B cell (primary cell): Measurements from ENCODE around the gene LRR1. TPM values are rescaled to one million over a fixed set of nuclear protein-coding genes. Genes with fewer than 3 reads are reported as not detected.
A peak's percentile ranks its signal among the peaks of the same experiment; 100 is the strongest.

Source experiments
- ATAC-seq: fragments of 200-7000 bp; cut with Tn5 transposase; one replicate; pipeline ENCODE4 v1.10.0; 2021; ENCODE audit warnings: low read depth, mild to moderate bottlenecking, moderate number of reproducible peaks, moderate library complexity
- CTCF ChIA-PET: fragments of 350-600 bp; sonication (Branson Sonifier 250); formaldehyde crosslinking; loops from one replicate; lab custom pipeline; 2021; ENCODE audit warnings: antibody characterized with exemption, inconsistent platforms; lab: Charles Lee
- POLR2A ChIA-PET: fragments of 350-600 bp; sonication (Branson Sonifier 250); formaldehyde crosslinking; loops from one replicate; lab custom pipeline; 2021; ENCODE audit warnings: antibody characterized with exemption; lab: Charles Lee
- DNase-seq: peaks from one replicate; pipeline ENCODE4 v3.0.0; 2013
- H2AFZ ChIP-seq: 2 replicates; pipeline ENCODE4 v1.6.1; 2012; ENCODE audit warnings: mild to moderate bottlenecking, low read depth, low read length; ENCODE audit not compliant: insufficient read depth, poor library complexity, severe bottlenecking
- H3K27ac ChIP-seq, 2 donors: 1 replicate in 1 of 2; 2 replicates in 1 of 2; pipeline ENCODE4 v1.5.1; 2012 to 2013; ENCODE audit warnings: low read length in 2 of 2, mild to moderate bottlenecking in 2 of 2, moderate library complexity in 1 of 2
- H3K27me3 ChIP-seq, 4 experiments: fragments of 200-600 bp in 1 of 4; sonication (generic) in 1 of 4; replicated peaks in 1 of 4; 1 replicate in 2 of 4; 2 replicates in 2 of 4; pipeline versions ENCODE4 v1.6.1 to v1.7.0; 2013 to 2016; ENCODE audit warnings: low read length in 3 of 4, mild to moderate bottlenecking in 2 of 4, mixed read lengths in 1 of 4, moderate library complexity in 1 of 4; ENCODE audit not compliant: insufficient read depth in 4 of 4, control insufficient read depth in 3 of 4; ENCODE audit errors: control extremely low read depth in 1 of 4
- H3K36me3 ChIP-seq, 2 experiments: replicated peaks in 1 of 2; 1 replicate in 1 of 2; 2 replicates in 1 of 2; pipeline versions ENCODE4 v1.6.1 to v1.7.1; 2013; ENCODE audit warnings: low read length in 1 of 2; ENCODE audit not compliant: insufficient read depth in 2 of 2, control insufficient read depth in 1 of 2; ENCODE audit errors: control extremely low read depth in 1 of 2, extremely low read depth in 1 of 2
- H3K4me1 ChIP-seq, 2 donors: fragments of 200-600 bp in 1 of 2; sonication (generic) in 1 of 2; 1 replicate in 1 of 2; 2 replicates in 1 of 2; pipeline versions ENCODE4 v1.5.1 to v1.6.1; 2013 to 2017; ENCODE audit warnings: low read length in 2 of 2; ENCODE audit not compliant: control insufficient read depth in 2 of 2, insufficient read depth in 2 of 2
- H3K4me2 ChIP-seq: replicated peaks from 2 replicates; pipeline ENCODE3; 2012; ENCODE audit warnings: mild to moderate bottlenecking, low read depth, low read length; ENCODE audit not compliant: poor library complexity, severe bottlenecking
- H3K4me3 ChIP-seq, 5 experiments: fragments of 200-600 bp in 1 of 5; sonication (generic) in 1 of 5; 1 replicate in 3 of 5; 2 replicates in 2 of 5; pipeline versions ENCODE4 v1.5.1 to v1.7.0; 2011 to 2016; ENCODE audit warnings: low read length in 4 of 5, mild to moderate bottlenecking in 4 of 5, low read depth in 2 of 5, control low read depth in 1 of 5, moderate library complexity in 1 of 5; ENCODE audit not compliant: insufficient read depth in 1 of 5; ENCODE audit errors: control extremely low read depth in 1 of 5, extremely low read depth in 1 of 5
- H3K79me2 ChIP-seq: fragments of 200-600 bp; sonication (generic); one replicate; pipeline ENCODE4 v1.6.0; 2016; ENCODE audit warnings: low read length; ENCODE audit not compliant: control insufficient read depth, insufficient read depth
- H3K9ac ChIP-seq: fragments of 200-600 bp; sonication (generic); 2 replicates; pipeline ENCODE4 v1.6.1; 2017; ENCODE audit warnings: mild to moderate bottlenecking, low read length, moderate library complexity
- H3K9me3 ChIP-seq, 3 donors: one replicate each; pipeline versions ENCODE4 v1.6.1 to v1.7.1; 2013; ENCODE audit warnings: low read length in 2 of 3; ENCODE audit not compliant: control insufficient read depth in 2 of 3, insufficient read depth in 1 of 3; ENCODE audit errors: control extremely low read depth in 1 of 3
- H4K20me1 ChIP-seq: 2 replicates; pipeline ENCODE4 v1.6.0; 2012; ENCODE audit warnings: mild to moderate bottlenecking, low read length; ENCODE audit not compliant: insufficient read depth, control insufficient read depth, poor library complexity, severe bottlenecking
- H3K27ac Mint-ChIP-seq: one replicate; pipeline ENCODE4 v1.8.0; 2021; ENCODE audit warnings: mixed read lengths
- H3K27me3 Mint-ChIP-seq: one replicate; pipeline ENCODE4 v1.8.0; 2021; ENCODE audit warnings: mixed read lengths
- H3K4me1 Mint-ChIP-seq: one replicate; pipeline ENCODE4 v1.8.0; 2021; ENCODE audit warnings: mixed read lengths
- H3K4me3 Mint-ChIP-seq: one replicate; pipeline ENCODE4 v1.8.0; 2021; ENCODE audit warnings: mixed read lengths
- H3K9me3 Mint-ChIP-seq: one replicate; pipeline ENCODE4 v1.8.0; 2022; ENCODE audit warnings: mixed read lengths; ENCODE audit not compliant: insufficient read depth
- EZH2 ChIP-seq: IDR thresholded peaks from 2 replicates; pipeline ENCODE4 v1.6.1; 2012; ENCODE audit warnings: borderline replicate concordance, low read depth, mild to moderate bottlenecking, moderate library complexity, low read length; ENCODE audit not compliant: insufficient read depth, poor library complexity, severe bottlenecking
- WGBS: methylation state at CpG from one replicate; pipeline ENCODE4 v1.1.5; 2013; ENCODE audit warnings: missing lambda C conversion rate; ENCODE audit not compliant: insufficient coverage; 5-methylcytosine and 5-hydroxymethylcytosine counted together
- intact Hi-C: fragments of 100-400 bp; cut with micrococcal nuclease; formaldehyde crosslinking; loops from one replicate; pipeline ENCODE4 v1.10.0; 2022
- polyA plus RNA-seq: library from polyadenylated mRNA; depleted of rRNA; stranded (reverse); fragments of >200 nt; gene quantifications from 2 replicates; pipeline ENCODE4 v1.2.3, GENCODE V29; 2012
- total RNA-seq, 2 donors: library from RNA; stranded (reverse); fragments of 120-200 nt in 1 of 2; gene quantifications; 1 replicate in 1 of 2; 2 replicates in 1 of 2; pipeline versions ENCODE4 v1.2.3 to v1.2.4, GENCODE V29; 2013 to 2022
- TF ChIP-seq, protein P1 (sequence below): fragments of 200-600 bp; IDR thresholded peaks from one replicate; pipeline ENCODE4 v1.8.0; 2022; ENCODE audit warnings: antibody characterized with exemption, mild to moderate bottlenecking

Gene LRR1
- total and polyA plus RNA-seq, 2 donors (not counting 1 experiment from before 2014, with no cell fraction given): 3.5 to 10.3 TPM

DNA sequence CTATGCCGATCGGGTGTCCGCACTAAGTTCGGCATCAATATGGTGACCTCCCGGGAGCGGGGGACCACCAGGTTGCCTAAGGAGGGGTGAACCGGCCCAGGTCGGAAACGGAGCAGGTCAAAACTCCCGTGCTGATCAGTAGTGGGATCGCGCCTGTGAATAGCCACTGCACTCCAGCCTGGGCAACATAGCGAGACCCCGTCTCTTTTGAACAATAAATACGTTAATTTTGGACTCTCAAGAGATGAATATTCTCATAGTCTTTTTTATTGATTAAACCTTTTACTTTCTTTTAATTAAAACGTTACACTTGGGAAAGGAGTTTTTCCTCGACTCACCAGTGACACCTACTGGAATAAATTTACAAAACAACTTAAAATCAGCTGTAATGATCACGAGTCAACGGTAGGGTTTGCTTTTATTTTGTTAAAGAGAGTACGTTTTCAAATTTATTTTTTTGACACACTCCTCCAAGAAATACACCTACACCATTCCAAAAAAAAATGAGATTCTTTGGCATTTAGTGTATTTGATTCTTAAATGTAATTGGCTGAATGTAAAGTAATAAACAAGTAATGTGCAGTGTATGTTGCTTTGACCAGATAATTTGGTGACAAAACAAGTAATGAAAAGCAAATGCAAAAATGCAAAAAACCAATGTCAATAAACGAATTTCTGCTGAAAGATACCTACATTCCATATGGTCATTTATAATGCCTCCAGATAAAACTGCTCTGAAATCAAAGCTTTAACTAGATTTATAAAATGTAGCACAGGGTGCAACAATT is 11.9 kb upstream of the LRR1 start:
- Mint-ChIP-seq H3K4me1 (peaks cover 38% of the 10 kb centered on the region), H3K27me3 (no peaks in the 10 kb centered on the region), H3K9me3 (no peaks in the 10 kb centered on the region), H3K4me3 (peak overlapping the region; percentile 88), H3K27ac (peak overlapping the region; percentile 100)
- Histone ChIP-seq H3K4me2 (peak overlapping the region; percentile 87), H4K20me1 (peaks cover 35% of the 10 kb centered on the region), H3K27me3 (no peaks in the 10 kb centered on the region), H3K79me2 (peaks cover 44% of the 10 kb centered on the region), H3K27ac (peak overlapping the region; percentile 88 to 95), H3K4me3 (peak overlapping the region; percentile 70 to 100 (median 88)), H3K4me1 (peaks cover 17 to 24% of the 10 kb centered on the region in 2 donors), H3K9ac (peak overlapping the region; percentile 96), H3K36me3 (peaks cover 10 to 28% of the 10 kb centered on the region in 2 experiments), H3K9me3 (no peaks in the 10 kb centered on the region), H2AFZ (peak overlapping the region; percentile 68)
- CTCF ChIA-PET: interaction anchor here (0.6 to 5.4 kb wide), 10 partner anchors 10 to 266 kb away, joined by 3 to 92 read pairs (median 8); partner anchors contain the start of genes DNAAF2, KLHDC2, LRR1 and MGAT2
- POLR2A ChIA-PET: interaction anchor here (0.7 to 3.4 kb wide), 8 partner anchors 8 to 535 kb away, joined by 3 to 53 read pairs (median 10); partner anchors contain the start of genes DNAAF2, KLHDC2, LRR1 and MGAT2
- TF ChIP-seq, protein P1, sequence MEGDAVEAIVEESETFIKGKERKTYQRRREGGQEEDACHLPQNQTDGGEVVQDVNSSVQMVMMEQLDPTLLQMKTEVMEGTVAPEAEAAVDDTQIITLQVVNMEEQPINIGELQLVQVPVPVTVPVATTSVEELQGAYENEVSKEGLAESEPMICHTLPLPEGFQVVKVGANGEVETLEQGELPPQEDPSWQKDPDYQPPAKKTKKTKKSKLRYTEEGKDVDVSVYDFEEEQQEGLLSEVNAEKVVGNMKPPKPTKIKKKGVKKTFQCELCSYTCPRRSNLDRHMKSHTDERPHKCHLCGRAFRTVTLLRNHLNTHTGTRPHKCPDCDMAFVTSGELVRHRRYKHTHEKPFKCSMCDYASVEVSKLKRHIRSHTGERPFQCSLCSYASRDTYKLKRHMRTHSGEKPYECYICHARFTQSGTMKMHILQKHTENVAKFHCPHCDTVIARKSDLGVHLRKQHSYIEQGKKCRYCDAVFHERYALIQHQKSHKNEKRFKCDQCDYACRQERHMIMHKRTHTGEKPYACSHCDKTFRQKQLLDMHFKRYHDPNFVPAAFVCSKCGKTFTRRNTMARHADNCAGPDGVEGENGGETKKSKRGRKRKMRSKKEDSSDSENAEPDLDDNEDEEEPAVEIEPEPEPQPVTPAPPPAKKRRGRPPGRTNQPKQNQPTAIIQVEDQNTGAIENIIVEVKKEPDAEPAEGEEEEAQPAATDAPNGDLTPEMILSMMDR: peak; percentile 97
- no peak for TF ChIP-seq EZH2
- no CpG with 5 or more reads among the region's 21 CpGs for WGBS
- ATAC-seq (peak; percentile 43), DNase-seq (peak; percentile 86)
- intact Hi-C loops: loop anchor here (1.0 to 10.0 kb wide), 8 partner anchors 9 to 948 kb away; partner anchors contain the start of genes DMAC2L, KLHDC1, KLHDC2 and L2HGDH
